Epithelial cell of alveolus of lung (primary cell): ENCODE results near the gene PCDHA7. TPM values are rescaled to one million over a fixed set of nuclear protein-coding genes. Genes with fewer than 3 reads are reported as not detected.

ENCODE experiments used
- total RNA-seq: library from RNA; depleted of rRNA; stranded (reverse); fragments of >200 nt; gene quantifications from 2 replicates; pipeline ENCODE4 v1.2.1, GENCODE V29; 2015

PCDHA7 gene, protein sequence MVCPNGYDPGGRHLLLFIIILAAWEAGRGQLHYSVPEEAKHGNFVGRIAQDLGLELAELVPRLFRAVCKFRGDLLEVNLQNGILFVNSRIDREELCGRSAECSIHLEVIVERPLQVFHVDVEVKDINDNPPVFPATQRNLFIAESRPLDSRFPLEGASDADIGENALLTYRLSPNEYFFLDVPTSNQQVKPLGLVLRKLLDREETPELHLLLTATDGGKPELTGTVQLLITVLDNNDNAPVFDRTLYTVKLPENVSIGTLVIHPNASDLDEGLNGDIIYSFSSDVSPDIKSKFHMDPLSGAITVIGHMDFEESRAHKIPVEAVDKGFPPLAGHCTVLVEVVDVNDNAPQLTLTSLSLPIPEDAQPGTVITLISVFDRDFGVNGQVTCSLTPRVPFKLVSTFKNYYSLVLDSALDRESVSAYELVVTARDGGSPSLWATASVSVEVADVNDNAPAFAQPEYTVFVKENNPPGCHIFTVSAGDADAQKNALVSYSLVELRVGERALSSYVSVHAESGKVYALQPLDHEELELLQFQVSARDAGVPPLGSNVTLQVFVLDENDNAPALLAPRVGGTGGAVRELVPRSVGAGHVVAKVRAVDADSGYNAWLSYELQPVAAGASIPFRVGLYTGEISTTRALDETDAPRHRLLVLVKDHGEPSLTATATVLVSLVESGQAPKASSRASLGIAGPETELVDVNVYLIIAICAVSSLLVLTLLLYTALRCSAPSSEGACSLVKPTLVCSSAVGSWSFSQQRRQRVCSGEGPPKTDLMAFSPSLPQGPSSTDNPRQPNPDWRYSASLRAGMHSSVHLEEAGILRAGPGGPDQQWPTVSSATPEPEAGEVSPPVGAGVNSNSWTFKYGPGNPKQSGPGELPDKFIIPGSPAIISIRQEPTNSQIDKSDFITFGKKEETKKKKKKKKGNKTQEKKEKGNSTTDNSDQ
- under 0.01 TPM in 1 of 2 replicates, not detected in the other for total RNA-seq

DNA sequence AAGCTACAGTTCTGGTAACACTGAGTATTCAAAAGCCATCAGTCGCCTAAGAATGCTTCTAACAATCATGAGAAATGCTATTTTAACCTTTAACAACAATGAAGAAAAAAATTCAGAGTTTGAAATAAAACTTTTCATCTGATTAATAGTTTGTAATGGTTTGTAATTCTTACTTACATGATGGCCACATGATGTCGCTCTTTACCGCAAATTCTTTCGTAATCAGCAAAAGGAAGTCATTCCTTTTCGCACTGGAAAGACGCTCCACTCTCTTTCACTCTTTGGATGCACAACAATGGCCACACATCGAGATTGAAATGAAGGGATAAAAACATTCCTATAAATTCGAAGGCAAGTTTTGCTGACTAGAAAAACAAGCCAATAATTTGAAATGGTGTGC lies at the start of gene PCDHA7:
Gene PCDHA7 (plus strand): TSS at position 277 of the 400 bp plus-strand sequence. CDS start 115 bp downstream, at position 392.

DNA sequence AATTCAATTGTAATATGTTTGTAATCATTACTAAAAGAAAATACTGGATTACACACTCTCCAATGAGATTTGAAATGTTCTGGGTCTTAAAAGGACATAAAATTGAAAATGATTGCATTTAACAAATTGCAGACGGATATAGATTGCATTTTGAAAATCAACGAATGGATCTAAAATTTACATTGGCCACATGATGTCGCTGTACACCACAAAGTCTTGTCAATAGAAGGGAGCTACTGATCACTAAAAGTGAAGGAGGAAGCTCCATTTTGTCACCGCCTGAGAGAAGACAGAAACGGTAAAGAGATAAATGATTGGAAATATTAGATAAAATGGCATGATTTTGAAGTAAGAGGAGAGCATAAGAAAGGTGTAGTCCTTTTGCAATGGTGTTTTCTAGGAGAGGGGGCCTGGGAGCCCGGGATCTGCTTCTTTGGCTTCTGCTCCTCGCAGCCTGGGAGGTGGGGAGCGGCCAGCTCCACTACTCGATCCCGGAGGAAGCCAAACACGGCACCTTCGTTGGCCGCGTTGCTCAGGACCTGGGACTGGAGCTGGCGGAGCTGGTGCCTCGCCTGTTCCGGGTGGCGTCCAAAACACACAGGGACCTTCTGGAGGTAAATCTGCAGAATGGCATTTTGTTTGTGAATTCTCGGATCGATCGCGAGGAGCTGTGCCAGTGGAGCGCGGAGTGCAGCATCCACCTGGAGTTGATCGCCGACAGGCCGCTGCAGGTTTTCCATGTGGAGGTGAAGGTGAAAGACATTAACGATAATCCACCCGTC lies 48.0 kb upstream of the PCDHA7 start, which contains the start of gene PCDHA1:
Gene PCDHA1 (plus strand): TSS at position 236 of the 782 bp plus-strand sequence.

DNA sequence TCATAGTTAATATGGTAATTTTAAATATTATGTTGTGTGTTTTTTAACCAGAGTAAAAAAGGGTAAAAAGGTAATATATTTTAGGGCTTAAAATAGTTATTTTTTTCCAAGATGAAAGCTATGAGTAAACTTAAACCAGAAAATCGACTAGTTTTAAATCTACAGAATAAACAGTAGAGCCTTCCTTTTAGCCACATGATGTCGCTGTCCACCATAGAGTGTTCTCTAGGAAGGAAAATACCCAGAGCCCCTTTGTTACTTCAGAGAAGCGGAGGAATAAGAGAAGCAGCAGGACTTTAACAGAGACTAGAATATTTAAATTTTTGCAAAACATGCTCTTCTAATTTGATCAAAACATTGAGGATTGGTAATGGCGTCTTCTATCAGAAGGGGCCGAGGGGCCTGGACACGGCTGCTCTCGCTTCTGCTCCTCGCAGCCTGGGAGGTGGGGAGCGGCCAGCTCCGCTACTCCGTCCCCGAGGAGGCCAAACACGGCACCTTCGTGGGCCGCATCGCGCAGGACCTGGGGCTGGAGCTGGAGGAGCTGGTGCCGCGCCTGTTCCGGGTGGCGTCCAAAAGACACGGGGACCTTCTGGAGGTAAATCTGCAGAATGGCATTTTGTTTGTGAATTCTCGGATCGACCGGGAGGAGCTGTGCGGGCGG lies 39.3 kb upstream of the PCDHA7 start, which contains the start of gene PCDHA2:
Gene PCDHA2 (plus strand): TSS at position 258 of the 664 bp plus-strand sequence.

DNA sequence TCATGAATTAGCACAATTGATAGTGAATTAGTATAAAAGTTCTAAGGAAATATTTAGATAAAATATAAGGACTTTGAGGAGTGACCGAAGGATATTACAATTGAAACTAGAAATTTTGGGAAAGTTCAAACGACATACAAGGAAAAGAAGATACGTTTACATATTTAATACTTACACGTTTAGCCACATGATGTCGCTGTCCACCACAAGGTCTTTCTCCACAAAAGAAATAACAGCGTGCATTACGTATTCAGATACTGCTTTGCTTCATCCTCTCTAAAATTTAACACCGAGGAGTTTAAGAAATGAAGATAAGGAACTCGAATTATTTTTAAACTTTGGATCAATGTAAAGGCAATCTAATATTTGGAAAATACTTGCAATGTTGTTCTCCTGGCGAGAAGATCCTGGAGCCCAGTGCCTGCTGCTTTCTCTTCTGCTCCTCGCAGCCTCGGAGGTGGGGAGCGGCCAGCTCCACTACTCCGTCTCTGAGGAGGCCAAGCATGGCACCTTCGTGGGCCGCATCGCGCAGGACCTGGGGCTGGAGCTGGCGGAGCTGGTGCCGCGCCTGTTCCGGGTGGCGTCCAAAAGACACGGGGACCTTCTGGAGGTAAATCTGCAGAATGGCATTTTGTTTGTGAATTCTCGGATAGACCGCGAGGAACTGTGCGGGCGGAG lies 33.1 kb upstream of the PCDHA7 start, which contains the start of gene PCDHA3:
Gene PCDHA3 (plus strand): TSS at position 242 of the 678 bp plus-strand sequence.

DNA sequence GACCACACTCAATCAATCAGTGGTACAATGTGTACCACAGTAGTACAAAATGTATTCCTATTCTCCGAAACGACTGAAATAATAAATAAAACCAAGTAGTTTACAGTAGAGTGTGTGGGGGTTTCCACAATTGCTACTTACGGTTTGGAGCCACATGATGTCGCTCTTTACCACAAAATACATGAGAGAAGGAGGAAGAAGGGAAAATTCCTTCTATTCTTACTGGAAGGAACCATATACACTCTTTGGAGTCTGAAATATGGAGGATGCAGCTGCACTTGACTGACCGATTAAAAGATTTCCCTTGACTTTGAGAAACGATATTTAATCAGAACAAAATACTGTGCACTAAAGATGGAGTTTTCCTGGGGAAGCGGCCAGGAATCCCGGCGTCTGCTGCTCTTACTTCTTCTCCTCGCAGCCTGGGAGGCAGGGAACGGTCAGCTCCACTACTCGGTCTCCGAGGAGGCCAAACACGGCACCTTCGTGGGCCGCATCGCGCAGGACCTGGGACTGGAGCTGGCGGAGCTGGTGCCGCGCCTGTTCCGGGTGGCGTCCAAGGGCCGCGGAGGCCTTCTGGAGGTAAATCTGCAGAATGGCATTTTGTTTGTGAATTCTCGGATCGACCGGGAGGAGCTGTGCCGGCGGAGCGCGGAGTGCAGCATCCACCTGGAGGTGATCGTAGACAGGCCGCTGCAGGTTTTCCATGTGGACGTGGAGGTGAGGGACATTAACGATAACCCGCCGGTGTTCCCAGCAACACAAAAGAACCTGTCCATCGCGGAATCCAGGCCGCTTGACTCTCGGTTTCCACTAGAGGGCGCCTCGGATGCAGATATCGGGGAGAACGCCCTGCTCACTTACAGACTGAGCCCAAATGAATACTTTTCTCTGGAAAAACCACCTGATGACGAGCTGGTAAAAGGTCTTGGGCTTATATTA lies 27.0 kb upstream of the PCDHA7 start, which contains the start of gene PCDHA4:
Gene PCDHA4 (plus strand): TSS at position 235 of the 942 bp plus-strand sequence.

DNA sequence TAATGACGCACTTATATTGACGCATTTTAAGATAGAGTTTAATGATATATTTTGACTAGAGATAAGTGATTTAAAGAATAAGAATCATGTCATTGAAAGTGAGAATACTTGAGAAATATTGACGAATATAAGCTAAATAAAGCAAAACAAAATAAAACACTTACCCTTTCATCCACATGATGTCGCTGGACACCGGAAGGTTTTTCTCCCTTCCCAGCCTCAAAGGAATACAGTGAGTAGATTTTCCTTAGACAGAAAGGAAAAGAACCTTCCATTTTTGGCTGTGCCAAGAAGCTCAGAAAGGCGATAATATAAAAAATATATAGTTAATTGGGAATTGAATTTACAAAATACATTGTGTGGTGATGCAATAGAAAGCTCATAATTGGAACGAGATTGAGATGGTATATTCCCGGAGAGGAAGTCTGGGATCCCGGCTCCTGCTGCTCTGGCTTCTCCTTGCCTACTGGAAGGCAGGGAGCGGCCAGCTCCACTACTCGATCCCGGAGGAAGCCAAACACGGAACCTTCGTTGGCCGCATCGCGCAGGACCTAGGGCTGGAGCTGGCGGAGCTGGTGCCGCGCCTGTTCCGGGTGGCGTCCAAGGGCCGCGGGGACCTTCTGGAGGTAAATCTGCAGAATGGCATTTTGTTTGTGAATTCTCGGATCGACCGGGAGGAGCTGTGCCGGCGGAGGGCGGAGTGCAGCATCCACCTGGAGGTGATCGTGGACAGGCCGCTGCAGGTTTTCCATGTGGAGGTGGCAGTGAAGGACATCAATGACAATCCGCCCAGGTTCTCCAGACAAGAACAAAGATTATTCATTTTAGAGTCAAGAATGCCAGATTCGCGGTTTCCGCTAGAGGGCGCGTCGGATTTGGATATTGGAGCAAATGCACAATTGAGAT lies 12.4 kb upstream of the PCDHA7 start, which contains the start of gene PCDHA5:
Gene PCDHA5 (plus strand): TSS at position 239 of the 906 bp plus-strand sequence.

DNA sequence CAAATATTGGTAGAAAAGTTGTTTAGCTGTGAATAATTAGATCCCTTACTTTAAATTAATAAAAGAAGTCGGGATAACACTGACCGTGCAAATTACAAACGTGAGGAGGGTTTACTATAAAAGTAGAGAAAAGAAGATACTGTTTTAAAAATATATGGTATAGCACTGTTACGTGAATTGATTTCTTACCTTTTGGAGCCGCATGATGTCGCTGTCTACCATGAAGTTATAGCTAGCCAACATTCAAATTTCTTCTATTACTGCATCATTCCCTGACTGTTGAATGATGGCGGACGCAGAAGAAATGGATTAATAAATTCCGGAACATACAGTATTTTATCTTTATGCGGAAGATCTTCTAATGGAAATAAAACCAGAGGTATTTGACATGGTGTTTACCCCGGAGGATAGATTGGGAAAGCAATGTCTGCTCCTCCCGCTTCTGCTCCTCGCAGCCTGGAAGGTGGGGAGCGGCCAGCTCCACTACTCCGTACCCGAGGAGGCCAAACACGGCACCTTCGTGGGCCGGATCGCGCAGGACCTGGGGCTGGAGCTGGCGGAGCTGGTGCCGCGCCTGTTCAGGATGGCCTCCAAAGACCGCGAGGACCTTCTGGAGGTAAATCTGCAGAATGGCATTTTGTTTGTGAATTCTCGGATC lies 6.2 kb upstream of the PCDHA7 start, which contains the start of gene PCDHA6:
Gene PCDHA6 (plus strand): TSS at position 257 of the 658 bp plus-strand sequence. CDS start 132 bp downstream, at position 389.

DNA sequence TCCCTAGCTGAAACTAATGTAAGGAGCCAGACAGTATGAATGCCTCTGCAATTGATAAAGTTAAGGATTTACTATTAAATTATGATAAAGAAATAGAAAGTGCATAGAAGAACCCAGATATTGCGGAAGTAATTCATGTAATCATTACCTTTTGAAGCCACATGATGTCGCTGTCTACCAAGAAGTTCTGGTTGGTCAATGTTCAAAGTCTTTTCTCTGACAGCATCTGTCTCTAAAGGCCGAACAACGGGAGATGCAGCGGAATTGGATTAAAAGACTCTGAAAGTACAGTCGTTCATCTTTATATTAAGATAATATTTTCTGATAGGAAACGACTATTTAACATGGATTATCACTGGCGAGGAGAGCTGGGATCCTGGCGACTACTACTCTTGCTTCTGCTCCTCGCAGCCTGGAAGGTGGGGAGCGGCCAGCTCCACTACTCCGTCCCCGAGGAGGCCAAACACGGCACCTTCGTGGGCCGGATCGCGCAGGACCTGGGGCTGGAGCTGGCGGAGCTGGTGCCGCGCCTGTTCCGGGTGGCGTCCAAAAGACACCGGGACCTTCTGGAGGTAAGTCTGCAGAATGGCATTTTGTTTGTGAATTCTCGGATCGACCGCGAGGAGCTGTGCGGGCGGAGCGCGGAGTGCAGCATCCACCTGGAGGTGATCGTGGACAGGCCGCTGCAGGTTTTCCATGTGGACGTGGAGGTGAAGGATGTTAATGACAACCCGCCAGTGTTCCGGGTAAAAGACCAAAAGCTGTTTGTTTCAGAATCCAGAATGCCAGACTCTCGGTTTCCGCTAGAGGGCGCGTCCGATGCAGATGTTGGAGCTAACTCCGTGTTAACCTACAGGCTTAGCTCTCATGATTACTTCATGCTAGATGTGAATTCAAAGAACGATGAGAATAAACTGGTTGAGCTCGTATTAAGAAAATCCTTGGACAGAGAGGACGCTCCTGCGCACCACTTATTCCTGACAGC lies 7.2 kb downstream of the PCDHA7 start, which contains the start of gene PCDHA8:
Gene PCDHA8 (plus strand): TSS at position 210 of the 985 bp plus-strand sequence. CDS start 135 bp downstream, at position 345.

DNA sequence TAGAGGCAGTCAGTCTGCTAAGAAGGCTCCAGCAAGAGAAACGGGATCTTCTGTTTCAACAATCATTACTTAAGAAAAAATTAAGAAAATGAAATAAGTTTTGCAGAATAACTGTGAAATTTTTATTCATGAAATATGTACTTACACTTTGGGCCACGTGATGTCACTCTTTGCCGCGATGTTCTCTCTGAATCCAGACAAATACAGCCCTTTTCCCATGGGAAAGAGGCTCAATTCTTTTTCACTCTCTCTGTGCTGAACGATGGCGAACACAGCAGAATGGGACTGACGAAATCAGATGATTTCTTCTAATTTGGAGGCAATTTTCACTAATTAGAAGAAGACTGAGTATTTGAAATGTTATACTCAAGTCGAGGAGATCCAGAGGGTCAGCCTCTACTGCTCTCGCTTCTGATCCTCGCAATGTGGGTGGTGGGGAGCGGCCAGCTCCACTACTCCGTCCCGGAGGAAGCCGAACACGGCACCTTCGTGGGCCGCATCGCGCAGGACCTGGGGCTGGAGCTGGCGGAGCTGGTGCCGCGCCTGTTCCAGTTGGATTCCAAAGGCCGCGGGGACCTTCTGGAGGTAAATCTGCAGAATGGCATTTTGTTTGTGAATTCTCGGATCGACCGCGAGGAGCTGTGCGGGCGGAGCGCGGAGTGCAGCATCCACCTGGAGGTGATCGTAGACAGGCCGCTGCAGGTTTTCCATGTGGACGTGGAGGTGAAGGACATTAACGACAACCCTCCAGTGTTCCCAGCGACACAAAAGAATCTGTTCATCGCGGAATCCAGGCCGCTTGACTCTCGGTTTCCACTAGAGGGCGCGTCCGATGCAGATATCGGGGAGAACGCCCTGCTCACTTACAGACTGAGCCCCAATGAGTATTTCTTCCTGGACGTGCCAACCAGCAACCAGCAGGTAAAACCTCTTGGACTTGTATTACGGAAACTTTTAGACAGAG lies 14.4 kb downstream of the PCDHA7 start, which contains the start of gene PCDHA9:
Gene PCDHA9 (plus strand): TSS at position 244 of the 964 bp plus-strand sequence. CDS start 114 bp downstream, at position 358.

DNA sequence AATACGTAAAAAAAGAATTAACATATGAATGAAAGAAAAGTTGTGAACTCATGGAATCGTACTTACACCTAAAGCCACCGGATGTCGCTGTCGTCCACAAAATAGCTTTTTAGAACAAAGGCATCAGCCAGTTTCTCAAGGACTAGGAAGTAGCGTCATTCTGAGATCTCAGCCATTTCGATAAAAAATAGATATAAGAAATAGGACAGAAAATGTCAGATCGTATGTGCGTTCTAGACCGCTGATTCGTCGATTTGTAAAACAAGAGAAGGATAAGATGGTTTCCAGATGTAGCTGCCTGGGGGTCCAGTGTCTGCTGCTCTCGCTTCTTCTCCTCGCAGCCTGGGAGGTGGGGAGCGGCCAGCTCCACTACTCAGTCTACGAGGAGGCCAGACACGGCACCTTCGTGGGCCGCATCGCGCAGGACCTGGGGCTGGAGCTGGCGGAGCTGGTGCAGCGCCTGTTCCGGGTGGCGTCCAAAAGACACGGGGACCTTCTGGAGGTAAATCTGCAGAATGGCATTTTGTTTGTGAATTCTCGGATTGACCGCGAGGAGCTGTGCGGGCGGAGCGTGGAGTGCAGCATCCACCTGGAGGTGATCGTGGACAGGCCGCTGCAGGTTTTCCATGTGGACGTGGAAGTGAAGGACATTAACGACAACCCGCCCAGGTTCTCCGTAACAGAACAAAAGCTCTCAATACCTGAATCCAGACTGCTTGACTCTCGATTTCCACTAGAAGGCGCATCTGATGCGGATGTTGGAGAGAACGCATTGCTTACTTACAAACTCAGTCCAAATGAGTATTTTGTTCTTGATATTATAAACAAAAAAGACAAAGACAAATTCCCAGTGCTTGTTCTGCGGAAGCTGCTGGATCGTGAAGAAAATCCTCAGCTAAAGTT lies 22.0 kb downstream of the PCDHA7 start, which contains the start of gene PCDHA10:
Gene PCDHA10 (plus strand): TSS at position 126 of the 903 bp plus-strand sequence. CDS start 152 bp downstream, at position 278.

DNA sequence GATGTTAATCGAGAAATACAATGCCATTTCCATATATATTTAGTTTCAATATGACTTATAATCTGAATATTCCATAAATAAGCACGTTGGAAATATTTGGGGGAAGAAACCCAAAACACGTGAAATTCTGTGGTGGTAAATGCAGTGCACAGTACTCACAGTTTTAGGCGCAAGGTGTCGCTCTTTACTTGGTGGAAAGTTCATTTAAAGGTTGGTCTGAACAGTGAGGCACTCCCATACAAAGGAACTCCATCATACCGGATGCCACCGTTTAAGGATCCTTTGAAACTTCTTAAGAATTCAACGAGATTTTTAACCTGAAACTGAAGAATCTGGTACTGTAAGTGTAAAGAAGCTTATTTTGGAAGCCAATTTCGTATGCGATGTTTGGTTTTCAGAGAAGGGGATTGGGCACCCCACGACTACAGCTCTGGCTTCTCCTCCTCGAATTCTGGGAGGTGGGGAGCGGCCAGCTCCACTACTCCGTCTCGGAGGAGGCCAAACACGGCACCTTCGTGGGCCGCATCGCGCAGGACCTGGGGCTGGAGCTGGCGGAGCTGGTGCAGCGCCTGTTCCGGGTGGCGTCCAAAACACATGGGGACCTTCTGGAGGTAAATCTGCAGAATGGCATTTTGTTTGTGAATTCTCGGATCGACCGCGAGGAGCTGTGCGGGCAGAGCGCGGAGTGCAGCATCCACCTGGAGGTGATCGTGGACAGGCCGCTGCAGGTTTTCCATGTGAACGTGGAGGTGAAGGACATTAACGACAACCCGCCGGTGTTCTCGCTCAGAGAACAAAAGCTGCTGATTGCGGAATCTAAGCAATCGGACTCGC lies 34.9 kb downstream of the PCDHA7 start, which contains the start of gene PCDHA11:
Gene PCDHA11 (plus strand): TSS at position 237 of the 834 bp plus-strand sequence. CDS start 147 bp downstream, at position 384.

